UCSD-AML1 (cell line): Measurements from ENCODE around the gene SACM1L.
"Not testable (repeated sequence)": the region's sequence is repeated elsewhere in the genome, so short reads cannot be mapped to it uniquely, and the experiment has no call there.

ENCODE experiments used
- DNase-seq: peaks from one replicate; lab custom pipeline; 2025; ENCODE audit not compliant: unreplicated experiment; lab: John Stamatoyannopoulos, UW

SACM1L gene

GRCh38 chr3:45690336-45691035 is 1.3 kb downstream of the SACM1L start:
- DNase-seq = peak; percentile 24

DNA sequence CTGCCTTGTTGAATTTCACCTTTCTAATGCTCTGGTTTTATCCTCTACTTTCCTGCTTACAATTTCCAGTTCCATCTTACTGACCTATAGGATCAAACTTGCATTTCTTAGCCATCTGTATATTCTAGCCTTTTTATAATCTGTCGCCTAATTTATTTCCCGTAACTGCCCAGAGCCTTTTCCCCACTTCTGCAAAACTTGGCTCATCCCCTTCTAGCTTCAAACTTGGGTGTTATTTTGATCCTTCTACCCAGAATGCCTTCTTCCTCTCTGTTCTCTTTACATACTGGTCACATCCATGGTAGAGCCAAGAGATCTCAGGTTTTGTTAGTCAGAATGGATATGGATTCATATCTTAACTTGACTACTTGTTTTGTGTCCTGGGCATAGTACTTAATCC is 2.6 kb downstream of the SACM1L start:
- DNase-seq = no peak

GRCh38 chr3:45692866-45693265 is 3.7 kb downstream of the SACM1L start:
- no peak for DNase-seq

- no peak for DNase-seq
Measured at GRCh38 chr3:45693941-45694521, 4.8 kb downstream of the SACM1L start.

DNA sequence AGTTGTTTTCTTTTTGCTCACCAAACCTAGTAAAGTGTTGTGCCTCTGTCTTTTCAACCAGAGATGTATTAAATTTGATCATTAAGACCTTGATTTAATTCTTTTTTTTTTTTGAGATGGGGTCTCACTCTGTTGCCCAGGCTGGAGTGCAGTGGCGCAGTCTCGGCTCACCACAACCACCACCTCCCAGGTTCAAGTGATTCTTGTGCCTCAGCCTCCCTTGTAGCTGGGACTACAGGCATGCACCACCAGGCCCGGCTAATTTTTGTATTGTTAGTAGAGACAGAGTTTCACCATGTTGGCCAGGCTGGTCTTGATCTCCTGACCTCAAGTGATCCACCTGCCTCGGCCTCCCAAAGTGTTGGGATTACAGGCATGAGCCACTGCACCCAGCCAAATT is 6.0 kb downstream of the SACM1L start:
- DNase-seq = not testable (repeated sequence)

- no peak for DNase-seq
Measured at GRCh38 chr3:45700570-45701073, 11.4 kb downstream of the SACM1L start.

GRCh38 chr3:45701172-45701867 is 12.1 kb downstream of the SACM1L start:
- DNase-seq = no peak

- no peak for DNase-seq
Measured at GRCh38 chr3:45704301-45704943, 15.2 kb downstream of the SACM1L start.

DNA sequence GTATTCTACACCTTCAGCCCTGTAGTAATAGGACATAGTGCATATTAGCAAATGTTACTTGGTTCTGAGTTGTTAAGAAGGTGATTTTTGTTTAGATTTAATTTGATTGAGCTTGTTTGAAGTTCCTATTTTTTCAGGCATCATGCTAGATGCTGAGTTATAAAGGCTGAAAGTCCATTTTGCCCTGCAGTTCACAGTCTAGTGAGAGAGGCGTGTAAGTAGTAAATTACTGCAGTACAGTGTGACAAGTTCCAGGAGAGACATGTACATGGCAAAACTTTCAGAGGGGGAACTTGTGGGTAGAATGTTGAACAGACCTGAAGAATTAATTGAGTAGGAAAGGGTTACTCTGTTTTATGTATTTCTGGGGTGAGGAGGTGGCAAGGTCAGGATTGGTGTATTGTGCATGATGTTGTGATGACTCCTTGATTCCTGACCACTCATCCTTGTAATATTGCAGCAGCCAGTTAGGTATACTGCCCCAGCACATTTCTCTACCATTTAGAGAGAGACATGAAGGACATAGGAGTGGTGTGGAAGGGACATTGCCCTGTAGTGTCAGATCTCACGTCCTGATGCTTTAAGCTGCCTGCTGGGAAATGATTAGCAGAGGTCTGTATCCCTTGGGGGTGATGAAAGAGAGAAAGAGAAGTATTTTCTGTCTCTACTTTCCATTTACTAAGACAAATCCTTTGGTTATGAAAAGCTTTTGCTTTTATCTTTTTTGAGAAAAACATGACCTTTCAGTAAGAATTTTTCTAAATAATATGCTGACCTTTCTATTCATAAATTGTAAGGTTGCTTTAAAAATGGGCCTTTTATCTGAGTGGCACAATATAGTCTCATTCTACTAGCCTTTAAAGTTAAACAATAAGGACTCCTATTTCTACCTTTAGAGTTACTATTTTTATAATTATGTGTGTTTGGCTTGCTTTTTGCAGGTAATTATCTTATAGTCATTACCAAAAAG is 16.9 kb downstream of the SACM1L start:
- no peak for DNase-seq

DNA sequence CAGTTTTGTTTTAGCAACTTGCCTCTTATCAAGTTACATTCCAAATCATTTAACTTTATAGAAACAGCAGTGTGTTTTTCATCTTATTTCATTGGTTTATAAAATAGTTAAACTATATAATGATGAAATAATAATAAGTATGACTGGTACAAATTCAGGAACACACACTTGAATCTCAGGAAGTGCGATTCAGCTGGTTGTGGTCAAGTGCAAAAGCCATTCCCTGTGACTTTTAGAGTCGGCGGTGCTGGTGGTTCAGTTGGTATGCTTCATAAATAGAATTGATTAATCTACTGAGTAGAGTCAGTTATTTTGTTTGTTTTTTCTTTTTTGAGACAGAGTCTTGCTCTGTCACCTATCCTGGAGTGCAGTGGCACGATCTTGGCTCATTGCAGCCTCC is 22.7 kb downstream of the SACM1L start:
- DNase-seq = peak; percentile 13

DNA sequence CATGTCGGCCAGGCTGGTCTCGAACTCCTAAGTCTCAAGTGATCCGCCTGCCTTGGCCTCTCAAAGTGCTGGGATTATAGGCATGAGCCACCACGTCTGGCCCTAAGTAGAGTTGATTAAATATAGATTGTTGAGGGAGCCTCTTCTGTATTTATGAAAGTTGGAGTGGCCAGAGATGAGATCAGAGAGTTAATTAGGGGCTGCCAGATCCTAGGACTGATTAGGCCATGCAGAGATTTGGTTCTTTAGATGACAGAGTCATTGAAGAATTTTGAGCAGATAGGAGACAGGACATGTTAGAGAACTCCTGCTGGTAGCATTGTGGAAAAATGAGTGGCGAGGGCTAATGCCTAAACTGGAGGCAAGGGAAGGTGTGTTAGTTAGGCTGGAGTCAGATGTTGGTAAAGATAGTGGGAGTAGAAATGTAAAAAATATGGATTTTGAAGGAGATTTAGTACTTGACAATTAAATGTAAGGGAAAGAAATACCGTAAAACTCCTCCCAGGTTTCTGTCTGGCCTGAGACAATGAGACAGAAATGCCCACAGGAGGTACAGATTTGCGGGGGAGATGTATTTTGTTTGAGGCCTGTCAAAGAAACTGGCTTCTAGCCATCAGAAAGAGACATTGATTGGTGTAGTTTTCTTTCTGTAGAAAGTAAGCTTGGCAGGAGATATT is 23.4 kb downstream of the SACM1L start:
- no peak for DNase-seq

DNA sequence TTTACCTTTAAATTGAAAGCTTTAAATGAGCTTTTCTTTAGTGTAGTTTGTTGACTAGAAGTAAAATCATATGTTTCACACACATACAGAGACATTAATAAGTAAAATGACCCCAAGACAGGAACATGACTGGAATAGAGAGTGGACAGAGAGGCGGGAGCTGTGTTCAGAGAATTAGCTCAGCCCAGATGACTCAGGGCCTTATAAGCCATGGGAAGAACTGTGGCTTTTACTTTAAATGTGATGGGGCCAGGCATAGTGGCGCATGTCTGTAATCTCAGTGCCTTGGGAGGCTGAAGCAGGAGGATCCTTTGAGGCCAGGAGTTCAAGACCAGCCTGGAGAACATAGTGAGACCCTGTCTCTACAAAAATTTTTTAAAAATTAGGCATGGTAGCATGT is 26.7 kb downstream of the SACM1L start:
- no peak for DNase-seq

- no peak for DNase-seq
Measured at GRCh38 chr3:45716790-45717336, 27.7 kb downstream of the SACM1L start.

DNA sequence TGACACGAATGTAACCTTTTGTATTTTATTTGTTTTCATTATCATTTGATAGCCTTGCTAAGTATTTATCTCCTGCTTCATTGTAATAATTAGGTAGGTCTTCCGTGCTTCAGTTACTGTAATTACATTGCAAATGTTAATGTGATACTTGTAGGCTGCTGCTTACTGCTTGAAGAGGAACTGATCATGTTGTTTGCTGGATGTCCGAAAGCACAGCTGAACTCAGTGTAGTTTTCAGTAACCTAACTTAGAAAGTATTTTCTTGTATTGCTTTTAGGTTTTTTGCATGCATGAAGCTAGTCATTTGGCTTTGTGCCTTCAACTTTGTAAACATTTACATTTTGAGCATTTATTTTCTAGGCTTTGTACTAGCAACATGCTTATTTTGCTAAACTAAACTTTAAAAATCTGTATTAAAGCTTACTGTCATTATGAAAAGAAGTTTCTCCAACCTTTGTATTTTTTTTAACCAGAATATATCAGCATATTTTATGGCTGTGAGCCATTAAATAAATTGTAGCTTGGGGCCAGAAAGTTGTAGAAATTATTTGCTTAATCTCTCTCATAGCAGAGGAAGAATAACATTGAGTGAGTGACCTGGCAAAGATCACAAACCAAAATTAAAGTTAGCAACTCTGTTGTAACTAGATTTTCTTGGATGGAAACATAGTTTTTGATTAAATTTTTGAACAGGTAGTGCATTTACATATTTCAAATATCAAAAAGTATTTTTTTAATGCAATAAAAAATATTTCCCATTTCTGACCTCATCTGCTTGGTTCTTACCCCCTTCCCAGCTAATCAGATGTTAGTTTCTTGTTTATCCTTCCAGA is 30.7 kb downstream of the SACM1L start:
- no peak for DNase-seq

DNA sequence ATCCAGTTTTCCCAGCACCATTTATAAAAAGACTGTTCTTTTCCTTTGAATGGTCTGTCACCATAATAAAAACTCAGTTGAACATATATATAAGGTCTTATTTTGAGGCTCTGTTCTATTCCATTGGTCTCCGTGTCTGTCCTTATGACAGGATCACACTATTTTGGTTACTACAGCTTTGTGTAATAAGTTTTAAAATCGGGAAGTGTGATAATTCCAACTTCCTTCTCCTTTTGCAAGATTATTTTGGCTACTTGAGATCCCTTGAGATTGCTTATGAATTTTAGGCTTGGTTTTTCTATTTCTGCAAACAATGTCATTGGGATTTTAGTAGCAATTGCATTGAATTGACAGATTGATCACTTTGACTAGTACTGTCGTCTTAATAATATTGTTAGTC is 35.7 kb downstream of the SACM1L start:
- DNase-seq = no peak

DNA sequence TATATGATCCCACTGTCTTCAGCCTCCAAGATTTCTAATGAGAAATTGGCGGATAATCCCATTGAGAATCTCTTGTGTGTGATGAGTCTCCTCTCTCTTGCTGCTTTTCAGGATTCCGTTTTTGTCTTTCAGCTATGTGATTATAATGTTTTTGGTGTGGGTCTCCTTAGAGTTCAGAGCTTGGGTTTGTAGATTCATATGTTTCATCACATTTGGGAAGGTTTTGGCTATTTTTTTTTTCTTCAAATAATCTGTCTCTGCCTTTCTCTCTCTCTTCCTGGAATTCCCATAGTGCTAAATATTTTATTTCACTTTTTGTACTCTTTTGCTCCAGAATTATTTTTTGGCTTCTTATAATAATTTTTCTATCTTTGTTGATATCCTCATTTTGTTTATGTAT is 40.4 kb downstream of the SACM1L start:
- no peak for DNase-seq

- no peak for DNase-seq
Measured at GRCh38 chr3:45730409-45731154, 41.4 kb downstream of the SACM1L start.

DNA sequence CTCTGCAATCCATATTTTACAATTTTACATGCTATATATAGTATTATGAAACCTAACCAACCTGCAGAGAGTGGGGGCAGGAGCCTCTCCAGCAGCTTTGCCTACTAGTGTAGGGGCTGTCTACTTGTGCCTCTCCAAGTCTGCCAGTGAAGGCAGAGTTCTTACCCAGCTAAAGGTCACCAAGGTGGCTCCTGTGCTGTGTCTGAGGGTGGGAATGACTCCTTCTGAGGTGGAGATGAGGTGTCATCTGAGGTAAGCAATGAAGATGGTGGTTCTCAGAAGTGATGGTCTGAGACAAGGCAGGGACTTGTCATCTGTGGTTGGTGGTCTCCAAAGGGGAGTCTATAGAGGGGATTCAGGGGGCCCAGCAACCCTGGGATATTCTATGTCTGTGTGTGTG is 47.5 kb downstream of the SACM1L start:
- no peak for DNase-seq
